Smooth muscle cell (in vitro differentiated cells): Measurements from ENCODE around the gene FAF1. TPM values are rescaled to one million over a fixed set of nuclear protein-coding genes. Genes with fewer than 3 reads are reported as not detected.

Experiments used
- DNase-seq: peaks from one replicate; lab custom pipeline; 2025; ENCODE audit not compliant: unreplicated experiment; lab: John Stamatoyannopoulos, UW
- H2AFZ ChIP-seq: fragments of 200-600 bp; sonication (generic); 2 replicates; pipeline ENCODE4 v1.6.0; 2016; ENCODE audit warnings: antibody characterized with exemption, low read depth, mild to moderate bottlenecking
- H3F3A ChIP-seq: fragments of 200-600 bp; sonication (generic); 2 replicates; pipeline ENCODE4 v1.6.0; 2017; ENCODE audit warnings: antibody characterized with exemption, low read depth
- H3K27ac ChIP-seq: fragments of 200-600 bp; sonication (generic); 2 replicates; pipeline ENCODE4 v1.5.1; 2016; ENCODE audit warnings: low read depth, mild to moderate bottlenecking
- H3K27me3 ChIP-seq: fragments of 200-600 bp; sonication (generic); 2 replicates; pipeline ENCODE4 v1.6.1; 2016; ENCODE audit warnings: low read depth, mild to moderate bottlenecking
- H3K36me3 ChIP-seq: fragments of 200-600 bp; sonication (generic); 2 replicates; pipeline ENCODE4 v1.5.1; 2016; ENCODE audit warnings: low read depth
- H3K4me1 ChIP-seq: fragments of 200-600 bp; sonication (generic); 2 replicates; pipeline ENCODE4 v1.5.1; 2016; ENCODE audit warnings: low read depth
- H3K4me2 ChIP-seq: fragments of 200-600 bp; sonication (generic); 2 replicates; pipeline ENCODE4 v1.6.0; 2016; ENCODE audit warnings: mild to moderate bottlenecking
- H3K4me3 ChIP-seq: fragments of 200-600 bp; sonication (generic); 2 replicates; pipeline ENCODE4 v1.5.1; 2016; ENCODE audit warnings: mild to moderate bottlenecking
- H3K79me2 ChIP-seq: fragments of 200-600 bp; sonication (generic); 2 replicates; pipeline ENCODE4 v1.6.0; 2016; ENCODE audit warnings: low read depth, mild to moderate bottlenecking
- H3K9ac ChIP-seq: fragments of 200-600 bp; sonication (generic); 2 replicates; pipeline ENCODE4 v1.6.0; 2016; ENCODE audit warnings: low read depth
- H3K9me3 ChIP-seq: fragments of 200-600 bp; sonication (generic); replicated peaks from 2 replicates; pipeline ENCODE4 v1.5.1; 2016; ENCODE audit warnings: low read depth
- H4K20me1 ChIP-seq: fragments of 200-600 bp; sonication (generic); 2 replicates; pipeline ENCODE4 v1.6.0; 2016; ENCODE audit warnings: low read depth
- WGBS: methylation state at CpG from one replicate; pipeline ENCODE4 v1.1.7; 2016; ENCODE audit warnings: low lambda C conversion rate; 5-methylcytosine and 5-hydroxymethylcytosine counted together
- polyA plus RNA-seq: library from polyadenylated mRNA; unstranded; fragments of >200 nt; fragmentation: Nextera tagmentation; extraction: Ambion mirVana; gene quantifications from 2 replicates; pipeline ENCODE4 v1.2.1, GENCODE V29; 2016
- total RNA-seq: library from RNA; depleted of rRNA; stranded (reverse); fragments of >200 nt; gene quantifications from 2 replicates; pipeline ENCODE4 v1.2.3, GENCODE V29; 2014
- TF ChIP-seq, protein P1 (sequence below): fragments of 200-600 bp; sonication (generic); IDR thresholded peaks from 2 replicates; pipeline ENCODE4 v1.5.1; 2017; ENCODE audit warnings: borderline replicate concordance, mild to moderate bottlenecking, antibody characterized with exemption; ENCODE audit not compliant: insufficient read depth, poor library complexity, severe bottlenecking

Gene FAF1
- total and polyA plus RNA-seq, 2 experiments from 2014 or later, result 51.5 to 51.6 TPM

DNA sequence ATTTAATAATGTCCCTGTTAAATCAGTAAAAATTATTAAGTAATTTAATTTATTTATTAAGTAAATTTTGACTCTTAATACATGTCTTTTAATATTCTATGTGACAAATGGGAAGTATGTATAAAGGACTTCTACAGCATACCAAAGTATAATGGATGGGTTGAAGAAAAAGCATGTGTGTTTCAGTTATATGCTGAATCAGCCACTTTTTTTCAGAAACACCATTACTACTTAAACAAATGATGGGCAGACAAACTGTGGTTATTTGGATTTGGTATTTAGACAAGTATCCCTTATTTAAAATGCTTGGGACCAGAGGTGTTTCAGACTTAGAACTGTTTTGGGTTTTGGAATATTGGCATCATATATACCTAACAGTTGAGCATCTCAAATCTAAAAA lies 360.5 kb downstream of the FAF1 start:
- H3K4me1 ChIP-seq, result peaks cover 7% of the 10 kb centered on the region
- no peaks in the 10 kb centered on the region for H3K79me2 ChIP-seq
- H3K27ac ChIP-seq, result no peak overlapping the region
- H3K27me3 ChIP-seq, result no peaks in the 10 kb centered on the region
- no peak overlapping the region for H3K4me2 ChIP-seq
- no peak overlapping the region for H2AFZ ChIP-seq
- no peak overlapping the region for H3K4me3 ChIP-seq
- H4K20me1 ChIP-seq, result no peaks in the 10 kb centered on the region
- H3K9ac ChIP-seq, result no peak overlapping the region
- TF ChIP-seq, protein P1, sequence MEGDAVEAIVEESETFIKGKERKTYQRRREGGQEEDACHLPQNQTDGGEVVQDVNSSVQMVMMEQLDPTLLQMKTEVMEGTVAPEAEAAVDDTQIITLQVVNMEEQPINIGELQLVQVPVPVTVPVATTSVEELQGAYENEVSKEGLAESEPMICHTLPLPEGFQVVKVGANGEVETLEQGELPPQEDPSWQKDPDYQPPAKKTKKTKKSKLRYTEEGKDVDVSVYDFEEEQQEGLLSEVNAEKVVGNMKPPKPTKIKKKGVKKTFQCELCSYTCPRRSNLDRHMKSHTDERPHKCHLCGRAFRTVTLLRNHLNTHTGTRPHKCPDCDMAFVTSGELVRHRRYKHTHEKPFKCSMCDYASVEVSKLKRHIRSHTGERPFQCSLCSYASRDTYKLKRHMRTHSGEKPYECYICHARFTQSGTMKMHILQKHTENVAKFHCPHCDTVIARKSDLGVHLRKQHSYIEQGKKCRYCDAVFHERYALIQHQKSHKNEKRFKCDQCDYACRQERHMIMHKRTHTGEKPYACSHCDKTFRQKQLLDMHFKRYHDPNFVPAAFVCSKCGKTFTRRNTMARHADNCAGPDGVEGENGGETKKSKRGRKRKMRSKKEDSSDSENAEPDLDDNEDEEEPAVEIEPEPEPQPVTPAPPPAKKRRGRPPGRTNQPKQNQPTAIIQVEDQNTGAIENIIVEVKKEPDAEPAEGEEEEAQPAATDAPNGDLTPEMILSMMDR, result no peak
- no peaks in the 10 kb centered on the region for H3K36me3 ChIP-seq
- no peaks in the 10 kb centered on the region for H3K9me3 ChIP-seq
- H3F3A ChIP-seq, result no peaks in the 10 kb centered on the region
- no peak for DNase-seq

DNA sequence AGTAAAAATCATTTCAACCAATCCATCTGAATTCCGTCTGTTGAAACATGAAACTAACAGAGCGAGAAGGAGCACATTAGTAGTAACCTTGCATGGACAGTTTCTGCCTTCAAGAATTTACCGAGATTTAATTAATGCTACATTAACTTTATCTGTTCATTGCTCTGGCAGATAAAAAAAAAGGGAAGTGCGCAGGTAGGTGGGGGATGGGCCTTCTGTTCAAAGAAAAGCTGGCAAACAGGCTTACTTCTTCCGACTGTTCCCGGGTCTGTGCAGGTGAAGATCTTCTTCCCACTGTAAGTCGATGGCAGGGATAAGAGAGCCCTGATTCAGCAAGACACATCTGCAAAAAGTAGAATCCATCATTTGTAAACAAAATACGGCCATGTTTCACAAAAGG lies 364.2 kb downstream of the FAF1 start:
- Histone ChIP-seq H3K4me3 (no peak overlapping the region), H2AFZ (no peak overlapping the region), H3K79me2 (no peaks in the 10 kb centered on the region), H3K9ac (no peak overlapping the region), H3K36me3 (no peaks in the 10 kb centered on the region), H3K27me3 (no peaks in the 10 kb centered on the region), H3F3A (no peaks in the 10 kb centered on the region), H3K4me2 (no peak overlapping the region), H4K20me1 (no peaks in the 10 kb centered on the region), H3K27ac (no peak overlapping the region), H3K9me3 (no peaks in the 10 kb centered on the region), H3K4me1 (no peaks in the 10 kb centered on the region)
- no peak for DNase-seq
- TF ChIP-seq, protein P1, result no peak
- WGBS, result 97% methylated on average over 8 of the region's 8 CpGs

DNA sequence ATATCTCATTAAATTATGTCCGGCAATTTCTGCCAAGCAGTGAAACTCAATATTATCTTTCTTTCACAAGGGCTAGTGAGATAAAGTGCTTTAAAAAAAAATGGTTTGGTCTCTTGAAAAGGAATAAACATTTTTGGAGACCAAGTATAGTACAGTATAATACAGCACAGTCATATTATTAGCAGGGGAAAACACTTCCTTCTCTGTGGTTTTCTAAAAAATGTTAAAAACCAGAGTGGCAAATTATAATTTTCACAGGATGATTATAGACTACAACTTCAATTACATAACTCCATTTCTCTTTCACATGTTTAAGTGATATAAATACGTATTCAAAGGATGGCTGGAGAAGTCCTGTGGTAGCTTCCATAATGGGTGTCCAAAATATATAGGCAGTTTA lies 366.6 kb downstream of the FAF1 start:
- H4K20me1 ChIP-seq, result no peaks in the 10 kb centered on the region
- no peaks in the 10 kb centered on the region for H3F3A ChIP-seq
- H3K36me3 ChIP-seq, result no peaks in the 10 kb centered on the region
- no peaks in the 10 kb centered on the region for H3K4me1 ChIP-seq
- H3K9ac ChIP-seq, result no peak overlapping the region
- H3K27me3 ChIP-seq, result no peaks in the 10 kb centered on the region
- H3K4me2 ChIP-seq, result no peak overlapping the region
- no peak overlapping the region for H2AFZ ChIP-seq
- no peak overlapping the region for H3K27ac ChIP-seq
- H3K79me2 ChIP-seq, result no peaks in the 10 kb centered on the region
- 95% methylated on average over 2 of the region's 2 CpGs for WGBS
- H3K4me3 ChIP-seq, result no peak overlapping the region
- no peaks in the 10 kb centered on the region for H3K9me3 ChIP-seq
- TF ChIP-seq, protein P1, result no peak
- no peak for DNase-seq

DNA sequence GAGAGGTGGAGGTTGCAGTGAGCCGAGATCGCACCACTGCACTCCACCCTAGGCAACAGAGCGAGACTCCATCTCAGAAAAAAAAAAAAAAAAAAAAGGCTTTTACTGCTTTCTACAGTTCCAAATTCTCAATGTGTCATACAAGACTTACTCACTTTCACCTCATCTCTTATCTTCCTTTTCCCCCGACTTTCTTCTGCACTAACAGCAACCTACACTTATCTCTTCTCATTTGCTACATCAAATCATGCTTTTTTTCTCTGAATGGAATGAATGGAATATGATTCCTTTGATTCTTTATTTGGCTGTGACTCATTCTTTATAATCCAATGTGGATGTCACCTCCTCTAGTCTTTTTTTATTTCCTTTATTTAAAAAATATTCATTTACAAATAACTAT lies 368.5 kb downstream of the FAF1 start:
- no peaks in the 10 kb centered on the region for H3K36me3 ChIP-seq
- 87% methylated on average over 4 of the region's 4 CpGs for WGBS
- no peaks in the 10 kb centered on the region for H4K20me1 ChIP-seq
- no peak overlapping the region for H3K4me3 ChIP-seq
- H3K79me2 ChIP-seq, result no peaks in the 10 kb centered on the region
- H2AFZ ChIP-seq, result no peak overlapping the region
- DNase-seq, result no peak
- H3K27ac ChIP-seq, result no peak overlapping the region
- H3F3A ChIP-seq, result no peaks in the 10 kb centered on the region
- TF ChIP-seq, protein P1, result no peak
- H3K4me1 ChIP-seq, result no peaks in the 10 kb centered on the region
- no peaks in the 10 kb centered on the region for H3K9me3 ChIP-seq
- no peaks in the 10 kb centered on the region for H3K27me3 ChIP-seq
- H3K9ac ChIP-seq, result no peak overlapping the region
- no peak overlapping the region for H3K4me2 ChIP-seq
